Measurements from ENCODE around the gene RAB5B.

DNA sequence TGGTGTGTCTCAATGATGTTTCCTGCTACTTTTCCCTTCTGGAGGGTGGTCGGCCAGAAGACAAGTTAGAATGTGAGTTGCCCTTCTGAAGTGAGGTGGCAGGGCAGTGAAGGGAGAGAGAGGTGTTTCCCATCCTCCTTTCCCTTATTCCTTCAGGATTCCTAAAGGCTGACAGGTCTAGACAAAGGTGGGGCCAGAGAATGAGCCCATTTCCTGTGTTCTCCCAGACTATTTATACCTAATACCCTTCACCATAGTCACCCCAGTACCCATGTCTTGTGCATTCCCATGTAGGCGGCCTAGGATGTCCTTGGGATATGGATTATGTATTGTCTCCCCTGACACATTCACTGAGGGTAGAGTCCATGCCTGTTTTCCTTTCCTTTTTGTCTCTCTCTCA lies 35.9 kb upstream of the RAB5B start:
- TF ChIP-seq ZNF138 (CRISPR knock-in tag; conservative IDR thresholded peaks at IDR 0.05) (no peak), CTCF (IDR thresholded peaks at IDR 0.05) (no peak), HMGXB4 (CRISPR knock-in tag; IDR thresholded peaks at IDR 0.05) (no peak), E2F4 (CRISPR knock-in tag; IDR thresholded peaks at IDR 0.05; ENCODE audit: borderline replicate concordance, low read depth) (no peak), CREB1 (CRISPR knock-in tag; IDR thresholded peaks at IDR 0.05) (no peak)

Measured in WTC11 (cell line).